ENCODE measurements around the gene HAX1. TPM values are rescaled to one million over a fixed set of nuclear protein-coding genes. Genes with fewer than 3 reads are reported as not detected.
"Not testable (repeated sequence)": the region's sequence is repeated elsewhere in the genome, so short reads cannot be mapped to it uniquely, and the experiment has no call there.

Gene HAX1
- total RNA-seq, 1 donor from 2014 or later: 99.0 TPM

GRCh38 chr1:154287591-154287990 is 15.2 kb downstream of the HAX1 start:
- DNase-seq: not testable (repeated sequence)

GRCh38 chr1:154288661-154289060 is 16.2 kb downstream of the HAX1 start:
- no peak for DNase-seq

- DNase-seq: no peak
These were observed 18.5 kb downstream of the HAX1 start for GRCh38 chr1:154290921-154291320.

- no peak for DNase-seq
These were observed 23.2 kb downstream of the HAX1 start for GRCh38 chr1:154295408-154296235.

GRCh38 chr1:154301582-154301981 is 29.2 kb downstream of the HAX1 start:
- DNase-seq: no peak

GRCh38 chr1:154304664-154305337 is 32.4 kb downstream of the HAX1 start:
- peak; percentile 7 for DNase-seq

GRCh38 chr1:154306151-154306550 is 33.7 kb downstream of the HAX1 start:
- DNase-seq: no peak

GRCh38 chr1:154307670-154308270 is 35.3 kb downstream of the HAX1 start:
- DNase-seq: not testable (repeated sequence)

GRCh38 chr1:154309136-154309535 is 36.7 kb downstream of the HAX1 start:
- not testable (repeated sequence) for DNase-seq

GRCh38 chr1:154312229-154313065 is 40.0 kb downstream of the HAX1 start:
- not testable (repeated sequence) for DNase-seq

GRCh38 chr1:154313066-154313356 is 40.6 kb downstream of the HAX1 start:
- no peak for DNase-seq

- not testable (repeated sequence) for DNase-seq
These were observed 41.8 kb downstream of the HAX1 start for GRCh38 chr1:154314226-154314625.

- no peak for DNase-seq
These were observed 44.3 kb downstream of the HAX1 start for GRCh38 chr1:154316704-154317103.

GRCh38 chr1:154318386-154318785 is 46.0 kb downstream of the HAX1 start:
- no peak for DNase-seq

- DNase-seq: peak; percentile 32
These were observed 48.6 kb downstream of the HAX1 start, which contains the start of gene AQP10 for GRCh38 chr1:154320882-154321608. TSS of gene AQP10 (plus strand) at chr1:154321093. CDS start at chr1:154321156, 63 bp downstream.

- not testable (repeated sequence) for DNase-seq
These were observed 49.1 kb downstream of the HAX1 start for GRCh38 chr1:154321609-154321934.

GRCh38 chr1:154323493-154323892 is 51.1 kb downstream of the HAX1 start:
- DNase-seq: no peak

GRCh38 chr1:154324241-154324640 is 51.8 kb downstream of the HAX1 start:
- no peak for DNase-seq

- DNase-seq: peak; percentile 88
These were observed 52.5 kb downstream of the HAX1 start, which contains the start of gene ATP8B2 for GRCh38 chr1:154324669-154325582. TSS of gene ATP8B2 (plus strand) at chr1:154325525. CDS start at chr1:154328142, 2,617 bp downstream.
